ENCODE measurements around the gene NAP1L4. TPM values are rescaled to one million over a fixed set of nuclear protein-coding genes. Genes with fewer than 3 reads are reported as not detected.
"Not testable (repeated sequence)": the region's sequence is repeated elsewhere in the genome, so short reads cannot be mapped to it uniquely, and the experiment has no call there.

The NAP1L4 gene
- total RNA-seq, 1 donor from 2014 or later, result 168 TPM

GRCh38 chr11:2919837-2920236 lies 72.3 kb downstream of the NAP1L4 start:
- ATAC-seq (no peak), DNase-seq (ENCODE audit: missing footprints) (no peak)
- intact Hi-C loops (cut with DNase I), result no loop called here

DNA sequence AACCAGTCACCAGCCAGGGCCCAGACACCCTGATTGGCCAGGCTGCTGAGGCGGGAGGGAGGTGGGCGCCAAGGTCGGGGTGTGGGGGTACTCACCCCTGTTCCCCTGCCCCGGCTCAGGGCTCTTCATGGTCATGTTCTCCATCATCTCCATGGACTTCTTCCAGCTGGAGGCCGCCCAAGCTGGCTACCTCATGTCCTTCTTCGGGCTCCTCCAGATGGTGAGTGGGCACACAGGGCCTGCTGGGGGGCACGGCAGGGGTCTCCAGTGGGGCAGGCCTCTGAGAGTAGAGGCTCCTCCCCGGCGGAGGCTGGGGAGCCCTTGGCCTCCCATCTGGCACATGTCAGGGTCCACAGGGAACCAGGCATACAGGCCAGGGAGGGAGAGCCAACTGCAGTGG lies 72.9 kb downstream of the NAP1L4 start:
- no peak for DNase-seq (ENCODE audit: missing footprints)
- intact Hi-C loops (cut with DNase I), result no loop called here
- no peak for ATAC-seq

GRCh38 chr11:2917842-2918490 lies 74.2 kb downstream of the NAP1L4 start:
- ATAC-seq (no peak), DNase-seq (ENCODE audit: missing footprints) (no peak)
- intact Hi-C loops (cut with DNase I), result no loop called here

DNA sequence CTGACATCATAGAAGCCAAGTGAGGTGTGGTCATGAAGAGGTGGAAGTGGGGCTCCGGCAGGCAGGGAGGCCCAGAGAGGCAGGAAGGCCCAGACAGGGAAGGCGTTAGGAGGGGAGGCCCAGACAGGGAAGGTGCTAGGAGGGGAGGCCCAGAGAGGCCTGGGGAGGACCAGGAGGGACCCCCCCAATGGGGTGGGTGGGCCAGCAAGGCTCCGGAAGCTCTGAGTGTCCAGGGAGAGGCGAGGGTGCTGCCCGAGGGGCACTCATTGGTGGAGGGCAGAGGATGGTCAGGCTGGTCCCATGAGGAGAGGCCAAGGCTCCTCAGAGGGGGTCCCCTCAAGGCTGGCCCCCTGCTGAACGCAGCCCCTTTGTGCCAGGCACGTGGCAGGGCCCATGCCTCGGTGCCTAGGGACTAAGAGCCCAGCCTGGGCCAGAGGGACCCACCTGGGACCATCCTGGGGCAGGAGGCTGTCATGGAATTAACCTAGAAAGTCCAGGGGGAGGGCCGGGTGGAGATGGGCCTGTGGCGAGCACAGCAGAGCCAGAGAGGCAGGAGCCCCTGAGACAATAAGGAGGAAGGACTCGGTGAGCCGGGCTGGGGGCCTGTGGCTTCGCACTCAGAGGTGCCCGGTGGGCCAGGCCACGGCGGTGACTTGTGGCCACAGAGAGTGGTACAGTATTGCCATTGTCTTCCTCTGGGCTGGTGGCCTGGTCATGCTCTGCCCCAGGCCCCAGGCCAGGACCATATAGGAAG lies 75.1 kb downstream of the NAP1L4 start:
- ATAC-seq, result no peak
- intact Hi-C loops (cut with DNase I), result no loop called here
- DNase-seq (ENCODE audit: missing footprints), result peak; percentile 30

DNA sequence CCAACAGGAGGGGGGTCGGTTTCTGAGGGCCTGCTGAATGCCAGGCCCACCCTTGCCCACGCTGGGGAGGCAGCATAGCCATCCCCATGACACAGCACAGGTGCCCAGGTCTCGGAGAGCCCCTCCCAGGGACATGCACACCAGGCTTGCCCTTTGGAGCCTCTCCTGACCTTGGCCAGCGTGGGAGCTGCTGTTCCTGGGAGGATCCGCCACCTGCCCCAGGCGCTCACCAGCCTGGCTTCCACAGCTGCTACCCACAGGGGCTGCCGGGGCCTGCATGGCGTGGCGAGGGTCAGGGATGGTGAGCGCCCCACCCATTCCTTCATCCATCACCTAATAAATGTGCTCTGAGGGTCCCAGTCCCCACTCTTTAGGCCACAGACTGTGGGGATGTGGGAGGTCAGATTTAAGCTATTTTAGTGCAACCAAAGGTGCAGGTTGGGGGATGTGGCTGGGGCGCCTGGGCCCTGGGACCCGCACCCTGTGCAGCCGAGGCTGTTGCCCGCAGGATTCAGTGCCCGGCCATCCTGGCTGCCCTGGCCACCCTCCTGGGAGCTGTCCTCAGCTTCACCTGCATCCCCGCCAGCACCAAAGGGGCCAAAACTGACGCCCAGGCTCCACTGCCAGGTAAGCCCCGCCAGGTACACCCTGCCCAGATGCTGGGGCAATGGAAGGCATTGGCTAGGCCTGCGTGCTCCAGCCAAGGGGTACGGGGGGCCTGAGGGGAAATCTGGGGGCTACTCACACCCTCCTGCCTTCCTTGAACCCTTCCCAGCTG lies 75.8 kb downstream of the NAP1L4 start:
- intact Hi-C loops (cut with DNase I), result no loop called here
- DNase-seq (ENCODE audit: missing footprints), result peak; percentile 47
- ATAC-seq, result no peak

GRCh38 chr11:2915473-2915872 lies 76.7 kb downstream of the NAP1L4 start:
- DNase-seq (ENCODE audit: missing footprints), result no peak
- intact Hi-C loops (cut with DNase I), result no loop called here

DNA sequence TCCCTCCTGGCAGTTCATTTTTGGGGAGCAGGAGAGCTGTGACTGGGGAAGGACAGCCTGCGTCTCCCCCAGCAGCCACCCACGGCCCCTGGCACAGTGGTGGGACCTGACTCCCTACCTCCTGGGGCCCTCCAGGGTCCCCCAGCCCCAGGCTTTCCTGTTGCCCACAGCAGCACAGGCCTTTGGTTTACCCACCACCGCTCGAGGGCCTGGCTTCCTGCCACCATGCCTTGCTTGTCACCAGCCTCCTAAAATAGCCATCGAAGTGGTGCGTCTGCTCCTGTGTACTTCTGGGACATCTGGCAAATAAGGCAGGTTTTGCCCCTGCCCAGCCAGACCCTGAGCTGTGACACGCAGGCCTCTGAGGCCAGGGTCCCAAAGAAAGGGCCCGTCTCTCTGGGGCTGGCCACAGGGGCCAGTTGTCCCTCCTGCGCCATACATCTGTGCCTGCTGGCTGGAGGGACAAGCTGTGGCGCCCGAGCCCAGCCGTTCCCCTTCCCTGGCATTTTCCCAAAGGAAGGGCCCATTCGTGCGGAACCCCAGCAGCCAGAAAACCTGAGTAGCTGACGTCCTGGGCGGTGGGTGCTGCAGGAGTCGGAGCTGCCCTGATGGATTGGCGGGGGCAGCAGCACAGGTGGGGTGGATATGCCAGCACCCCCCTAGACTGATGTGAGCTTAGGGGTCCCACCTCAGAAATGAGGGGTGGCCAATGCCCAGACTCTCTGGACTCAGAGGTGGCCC lies 77.5 kb downstream of the NAP1L4 start:
- DNase-seq (ENCODE audit: missing footprints), result no peak

More at GRCh38 chr11:2915473-2915872, 76.7 kb downstream of the NAP1L4 start:
- no peak for ATAC-seq

GRCh38 chr11:2913776-2914175 lies 78.4 kb downstream of the NAP1L4 start:
- intact Hi-C loops (cut with DNase I), result no loop called here
- DNase-seq (ENCODE audit: missing footprints), result no peak
- no peak for ATAC-seq

More for the DNA sequence above, 77.5 kb downstream of the NAP1L4 start:
- intact Hi-C loops (cut with DNase I), result no loop called here
- ATAC-seq, result peak; percentile 66

DNA sequence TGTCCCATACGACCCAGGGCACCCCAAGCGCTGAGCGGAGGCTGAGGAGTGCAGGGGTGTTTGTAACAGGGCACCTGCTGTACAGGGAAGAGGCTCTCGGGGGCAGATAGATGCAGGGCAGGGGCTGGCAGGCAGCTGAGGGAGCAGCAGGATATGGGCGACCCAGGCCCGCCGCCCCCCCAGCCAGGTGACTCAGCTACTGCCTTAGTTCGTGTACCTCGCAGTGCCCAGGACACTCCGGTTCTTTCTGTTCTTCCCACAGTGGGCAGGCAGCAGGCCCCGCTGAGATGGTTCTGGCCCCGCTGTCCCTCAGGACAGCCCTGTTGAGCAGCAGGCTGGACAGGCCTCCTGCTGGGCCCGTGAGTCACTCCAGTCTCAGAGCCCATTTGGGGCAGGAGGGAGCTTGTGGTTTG lies 79.1 kb downstream of the NAP1L4 start:
- intact Hi-C loops (cut with DNase I), result no loop called here
- ATAC-seq (no peak), DNase-seq (ENCODE audit: missing footprints) (no peak)

DNA sequence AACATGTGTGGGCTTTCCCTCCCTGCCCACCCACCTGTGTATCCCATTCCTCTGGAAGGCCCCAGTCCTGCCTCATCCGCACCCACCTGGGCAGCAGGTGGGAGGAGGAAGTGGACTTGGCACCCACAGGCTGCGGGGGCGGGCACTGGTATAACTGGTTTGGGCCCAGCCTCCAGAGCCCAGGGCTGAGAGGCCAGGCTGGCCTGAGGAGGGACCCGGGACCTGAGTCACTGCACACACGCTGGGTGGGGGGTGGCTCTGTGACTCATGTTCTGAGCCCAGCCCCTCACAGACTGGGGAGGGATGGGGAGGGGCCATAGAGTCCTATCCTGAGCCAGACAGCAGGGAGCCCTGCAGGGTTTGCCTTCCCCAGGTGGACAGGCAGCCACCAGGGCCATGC lies 79.6 kb downstream of the NAP1L4 start:
- DNase-seq (ENCODE audit: missing footprints) (no peak), ATAC-seq (no peak)
- intact Hi-C loops (cut with DNase I), result no loop called here

DNA sequence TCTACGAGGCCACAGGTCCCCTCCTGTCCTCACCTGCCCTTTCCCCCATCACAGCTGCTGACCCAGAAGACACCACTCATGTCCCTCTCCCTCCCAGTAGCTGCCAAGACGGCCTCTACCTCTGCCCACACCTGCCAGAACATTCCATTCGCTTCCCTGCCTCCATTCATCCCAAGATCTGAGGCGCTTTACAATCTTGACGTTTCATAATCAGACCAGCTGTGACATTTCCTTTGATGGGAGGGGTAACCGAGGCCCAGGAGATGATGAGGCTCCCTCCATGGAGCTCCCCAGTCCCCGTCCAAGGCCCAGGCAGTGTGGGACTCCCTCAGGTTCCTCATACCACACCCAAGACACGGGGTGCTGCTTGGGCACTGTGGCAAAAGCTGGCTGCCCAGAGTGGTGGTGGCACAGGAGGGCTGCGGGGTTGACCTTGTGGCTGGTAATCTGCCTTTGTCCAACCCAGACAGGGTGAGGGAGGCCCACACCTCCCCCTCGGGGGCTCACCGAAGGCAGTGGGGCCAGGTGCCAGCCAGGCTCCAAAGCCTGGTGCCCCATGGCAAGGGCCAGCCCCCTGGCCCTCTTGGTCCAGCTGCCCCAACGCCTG lies 80.2 kb downstream of the NAP1L4 start:
- DNase-seq (ENCODE audit: missing footprints), result no peak
- intact Hi-C loops (cut with DNase I), result no loop called here

GRCh38 chr11:2911088-2911784 lies 80.9 kb downstream of the NAP1L4 start:
- DNase-seq (ENCODE audit: missing footprints) (no peak), ATAC-seq (no peak)
- intact Hi-C loops (cut with DNase I), result no loop called here

More for the DNA sequence above, 80.2 kb downstream of the NAP1L4 start:
- no peak for ATAC-seq

DNA sequence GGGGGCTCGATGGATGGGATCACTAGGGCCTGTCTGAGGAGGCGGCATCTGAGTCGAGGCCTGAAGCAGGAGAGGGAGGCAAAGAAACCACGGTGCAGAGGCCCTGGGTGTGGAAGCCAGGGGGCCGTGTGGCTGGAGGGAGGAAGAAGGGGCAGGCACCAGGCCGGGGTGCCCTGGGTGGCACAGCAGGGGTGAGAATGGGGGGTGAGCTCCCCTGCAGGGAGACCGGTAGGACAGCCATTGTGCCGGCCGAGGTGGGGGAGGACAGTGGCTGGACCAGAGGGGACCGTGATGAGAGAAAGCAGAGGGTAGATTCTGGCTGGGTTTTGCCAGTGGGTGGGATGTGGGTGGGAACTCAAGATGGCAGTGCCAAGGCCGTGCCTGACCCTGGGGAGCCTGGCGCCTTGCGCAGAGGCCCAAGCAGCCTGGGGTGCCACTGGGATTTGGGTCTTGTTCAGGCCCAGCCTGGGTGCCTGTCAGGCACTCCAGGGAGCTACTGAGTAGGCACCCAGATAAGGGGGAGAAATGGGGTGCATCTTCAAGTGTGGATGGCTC lies 81.7 kb downstream of the NAP1L4 start:
- intact Hi-C loops (cut with DNase I), result no loop called here
- DNase-seq (ENCODE audit: missing footprints) (no peak), ATAC-seq (no peak)

GRCh38 chr11:2909133-2909902 lies 82.8 kb downstream of the NAP1L4 start:
- ATAC-seq (peak; percentile 22), DNase-seq (ENCODE audit: missing footprints) (no peak)
- intact Hi-C loops (cut with DNase I), result no loop called here

- DNase-seq (ENCODE audit: missing footprints), result no peak
- ATAC-seq, result no peak
- intact Hi-C loops (cut with DNase I), result no loop called here
Observed at GRCh38 chr11:2908130-2908529, 84.0 kb downstream of the NAP1L4 start.

GRCh38 chr11:2905299-2905698 lies 86.8 kb downstream of the NAP1L4 start:
- ATAC-seq; intact Hi-C loops (cut with DNase I); DNase-seq (ENCODE audit: missing footprints): not testable (repeated sequence)
